ENCODE results near the gene RNF25.

- TF ChIP-seq, protein P1, sequence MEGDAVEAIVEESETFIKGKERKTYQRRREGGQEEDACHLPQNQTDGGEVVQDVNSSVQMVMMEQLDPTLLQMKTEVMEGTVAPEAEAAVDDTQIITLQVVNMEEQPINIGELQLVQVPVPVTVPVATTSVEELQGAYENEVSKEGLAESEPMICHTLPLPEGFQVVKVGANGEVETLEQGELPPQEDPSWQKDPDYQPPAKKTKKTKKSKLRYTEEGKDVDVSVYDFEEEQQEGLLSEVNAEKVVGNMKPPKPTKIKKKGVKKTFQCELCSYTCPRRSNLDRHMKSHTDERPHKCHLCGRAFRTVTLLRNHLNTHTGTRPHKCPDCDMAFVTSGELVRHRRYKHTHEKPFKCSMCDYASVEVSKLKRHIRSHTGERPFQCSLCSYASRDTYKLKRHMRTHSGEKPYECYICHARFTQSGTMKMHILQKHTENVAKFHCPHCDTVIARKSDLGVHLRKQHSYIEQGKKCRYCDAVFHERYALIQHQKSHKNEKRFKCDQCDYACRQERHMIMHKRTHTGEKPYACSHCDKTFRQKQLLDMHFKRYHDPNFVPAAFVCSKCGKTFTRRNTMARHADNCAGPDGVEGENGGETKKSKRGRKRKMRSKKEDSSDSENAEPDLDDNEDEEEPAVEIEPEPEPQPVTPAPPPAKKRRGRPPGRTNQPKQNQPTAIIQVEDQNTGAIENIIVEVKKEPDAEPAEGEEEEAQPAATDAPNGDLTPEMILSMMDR (conservative IDR thresholded peaks at IDR 0.05 in 1 of 2, IDR thresholded peaks at IDR 0.05 in 1 of 2; ENCODE audit: extremely low read depth in 1 of 2, insufficient read depth in 1 of 2, low read depth in 1 of 2, low read length in 2 of 2), result no peak
- no peak for TF ChIP-seq EZH2 (IDR thresholded peaks at IDR 0.05; ENCODE audit: borderline replicate concordance, low read length)
These were observed 23.1 kb downstream of the RNF25 start for GRCh38 chr2:218648787-218649100.

Measured in mammary epithelial cell (primary cell).